GM21423 (cell line): ENCODE results near the gene PRR33.

ENCODE experiments used
- ATAC-seq: cut with Tn5 transposase; IDR thresholded peaks from one replicate; pipeline ENCODE4 v1.9.1; 2021; ENCODE audit warnings: mild to moderate bottlenecking, moderate library complexity; ENCODE audit not compliant: unreplicated experiment

The PRR33 gene

DNA sequence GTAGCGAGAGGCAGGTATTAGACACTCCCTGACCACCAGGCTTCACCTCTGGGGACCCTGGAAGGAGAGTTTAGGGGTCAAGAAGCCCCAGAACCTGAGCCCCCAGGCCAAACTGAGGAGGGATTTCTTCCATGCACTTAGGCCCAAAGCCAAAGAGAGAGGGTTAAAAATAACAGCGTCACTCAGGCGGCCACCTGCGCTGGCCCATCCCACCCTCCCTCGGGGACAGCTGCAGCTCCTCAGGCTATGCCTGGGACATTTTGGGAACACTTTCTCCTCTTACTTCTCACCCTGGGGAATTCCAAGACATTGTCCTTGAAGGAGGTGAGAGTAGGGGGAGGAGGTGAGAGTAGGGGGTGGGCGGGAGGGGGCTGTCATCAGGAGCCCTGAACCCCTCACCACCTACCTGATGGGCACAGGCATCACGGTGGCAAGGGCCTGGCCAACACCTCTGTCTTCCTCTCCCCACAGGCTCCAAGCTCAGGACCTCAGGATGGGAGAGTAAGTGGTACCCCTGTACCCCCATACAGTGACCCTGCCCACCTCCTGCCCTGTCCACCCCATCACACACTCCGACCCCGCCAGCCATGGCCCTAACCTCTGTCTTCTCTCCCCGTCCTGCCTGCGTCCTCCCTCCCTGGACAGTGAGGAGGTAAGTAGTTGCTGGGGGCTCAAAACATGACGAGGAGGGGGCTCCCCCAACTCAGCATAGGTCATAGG, 52.3 kb downstream of the PRR33 start:
- no peak for ATAC-seq

DNA sequence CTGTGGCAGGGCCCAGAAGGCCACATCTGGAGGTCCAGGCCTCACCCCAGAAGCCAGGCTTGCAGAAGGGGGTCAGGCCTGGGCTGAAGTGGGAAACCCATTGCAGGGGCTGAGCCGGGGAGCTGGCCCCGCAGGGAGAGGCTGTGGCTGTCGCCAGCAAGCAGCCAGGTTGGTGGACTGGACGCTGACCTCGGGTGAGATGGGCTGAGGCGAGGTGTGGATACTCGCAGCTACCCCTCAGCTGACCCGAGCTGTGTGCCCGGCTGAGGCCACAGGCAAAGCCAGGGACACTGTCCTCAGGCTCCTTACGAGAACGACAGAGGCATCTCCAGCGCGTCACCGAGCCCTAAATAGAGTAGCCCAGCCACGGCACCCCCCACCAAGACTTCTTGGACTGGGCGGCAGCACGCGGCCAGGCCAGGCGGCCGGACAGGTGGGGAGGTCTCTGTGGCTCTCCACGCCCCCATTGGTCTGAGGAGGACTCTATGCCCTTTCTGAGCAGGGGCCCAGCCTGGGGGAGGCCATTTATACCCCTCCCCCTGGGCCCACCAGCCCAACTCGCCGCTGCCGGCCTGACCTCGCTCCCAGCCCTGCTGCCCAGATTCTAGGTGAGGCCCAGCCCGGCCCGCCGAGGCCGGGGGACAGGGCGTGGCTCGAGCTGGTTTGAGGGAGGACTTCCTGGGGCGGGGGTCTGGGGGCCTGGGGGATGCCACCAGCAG, 53.1 kb downstream of the PRR33 start, which contains the start of gene TNNI2:
TSS of gene TNNI2 (plus strand) at position 556 of the 719 bp plus-strand sequence. CDS start 716 bp downstream, outside the sequence.
- no peak for ATAC-seq
